Large intestine (tissue), 3 donors: ENCODE results near the gene SDHA. TPM values are rescaled to one million over a fixed set of nuclear protein-coding genes. Genes with fewer than 3 reads are reported as not detected.

ENCODE experiments used
- DNase-seq, 2 donors: peaks; one replicate each; pipeline versions ENCODE4 v3.0.0 to v3.0.0-alpha.2; 2013
- H3K27ac ChIP-seq: one replicate; pipeline ENCODE4 v1.5.1; 2013; ENCODE audit warnings: low read length
- H3K27me3 ChIP-seq: 2 replicates; pipeline ENCODE4 v1.6.1; 2013; ENCODE audit warnings: low read length; ENCODE audit not compliant: control insufficient read depth, insufficient read depth
- H3K36me3 ChIP-seq: 2 replicates; pipeline ENCODE4 v1.6.1; 2013; ENCODE audit warnings: low read length; ENCODE audit not compliant: control insufficient read depth, insufficient read depth
- H3K4me1 ChIP-seq: one replicate; pipeline ENCODE4 v1.6.1; 2013; ENCODE audit warnings: low read length; ENCODE audit not compliant: control insufficient read depth, insufficient read depth
- H3K4me3 ChIP-seq: one replicate; pipeline ENCODE4 v1.5.1; 2013; ENCODE audit warnings: low read length
- H3K9me3 ChIP-seq: one replicate; pipeline ENCODE4 v1.6.1; 2013; ENCODE audit warnings: mild to moderate bottlenecking, low read depth, low read length, moderate library complexity; ENCODE audit not compliant: control insufficient read depth
- WGBS: methylation state at CpG from one replicate; pipeline ENCODE4 v1.1.5; 2013; ENCODE audit warnings: low lambda C conversion rate; ENCODE audit not compliant: insufficient coverage; 5-methylcytosine and 5-hydroxymethylcytosine counted together
- polyA plus RNA-seq: library from polyadenylated mRNA; unstranded; fragments of 120-200 nt; gene quantifications from one replicate; pipeline ENCODE4 v1.2.1, GENCODE V29; 2013

SDHA gene
- polyA plus RNA-seq, 1 donor, result 122 TPM

DNA sequence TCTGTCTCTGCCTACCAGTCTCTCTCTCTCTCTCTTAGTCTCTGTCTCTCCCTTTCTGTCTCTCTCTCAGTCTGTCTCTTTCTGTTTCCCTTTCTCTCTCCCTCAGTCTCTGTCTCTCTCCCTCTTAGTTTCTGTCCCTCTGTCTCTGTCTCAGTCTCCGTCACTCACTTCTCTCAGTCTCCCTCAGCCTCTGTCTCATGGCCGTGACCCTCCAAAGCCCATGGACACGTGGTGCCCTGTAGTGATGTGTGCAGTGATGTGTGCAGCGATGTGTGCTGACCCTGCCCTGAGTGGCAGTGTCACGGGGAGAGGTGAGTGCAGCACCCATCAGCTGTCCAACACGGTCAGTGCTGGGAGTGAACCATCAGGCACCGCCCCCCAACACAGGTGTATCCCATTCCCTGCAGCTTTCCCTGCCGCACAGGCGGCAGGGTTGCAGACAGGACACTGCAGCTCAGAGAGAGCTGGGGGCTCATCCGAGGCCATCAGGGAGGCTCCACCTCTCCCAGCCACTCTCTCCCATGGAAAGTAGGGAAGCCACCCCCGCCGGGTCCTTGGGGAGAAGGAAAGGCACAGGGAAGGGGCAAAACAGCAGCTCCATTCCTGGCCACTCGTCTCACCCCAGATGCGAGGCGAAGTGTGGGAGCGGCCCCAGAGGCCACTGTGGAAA lies 27.6 kb upstream of the SDHA start:
- no peak for DNase-seq
- H3K4me1 ChIP-seq, result peaks cover 6% of the 10 kb centered on the region
- H3K27me3 ChIP-seq, result peaks cover 32% of the 10 kb centered on the region
- no peak overlapping the region for H3K27ac ChIP-seq
- WGBS, result no CpG with 5 or more reads among the region's 16 CpGs
- H3K36me3 ChIP-seq, result no peaks in the 10 kb centered on the region
- no peaks in the 10 kb centered on the region for H3K9me3 ChIP-seq
- no peak overlapping the region for H3K4me3 ChIP-seq

DNA sequence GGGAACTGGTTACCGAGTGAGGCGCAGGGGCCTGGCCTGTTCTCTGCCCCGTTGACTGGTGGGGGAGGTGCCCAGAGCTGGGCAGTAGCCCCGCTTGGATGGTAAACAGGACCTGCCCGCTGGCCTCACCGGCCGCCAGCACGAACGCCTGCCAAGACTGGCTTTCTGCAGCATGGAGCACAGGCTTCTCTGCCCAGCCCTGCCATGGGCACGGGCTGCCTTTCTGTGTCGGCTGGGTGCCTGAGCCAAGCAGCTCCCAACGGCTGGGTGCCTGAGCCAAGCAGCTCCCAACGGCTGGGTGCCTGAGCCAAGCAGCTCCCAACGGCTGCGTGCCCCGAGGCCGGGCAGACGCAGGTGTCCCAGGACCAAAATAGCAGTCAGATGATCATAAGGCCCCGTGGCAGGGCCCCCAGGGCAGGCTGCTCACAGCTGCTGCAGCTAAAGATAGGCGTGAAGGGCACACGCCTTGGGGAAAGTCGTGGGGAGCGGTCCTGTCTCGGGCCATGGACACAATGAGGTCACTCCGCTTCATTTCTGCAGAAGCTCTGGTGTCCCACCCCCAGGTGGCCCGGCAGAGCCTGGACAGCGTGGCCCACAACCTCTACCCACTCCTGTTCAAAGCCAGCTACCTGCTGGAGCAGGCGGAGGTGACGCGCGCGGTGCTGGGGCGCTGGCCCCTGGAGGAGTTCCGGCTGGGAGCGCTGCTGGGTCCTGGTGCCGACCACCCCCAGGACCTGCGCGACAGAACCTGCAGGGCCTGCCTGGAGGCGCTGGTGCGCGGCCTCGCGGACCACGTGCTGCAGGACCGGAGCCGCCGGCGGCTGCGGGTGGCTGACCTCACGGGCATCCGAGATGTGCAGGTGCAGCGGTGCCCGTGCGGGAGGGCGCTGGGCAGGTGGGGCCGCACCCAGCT lies 26.8 kb upstream of the SDHA start, which contains the start of gene LRRC14B:
LRRC14B (plus strand) TSS at position 460 of the 913 bp plus-strand sequence; CDS start at position 504, 44 bp downstream.
- peak within 1 kb of the TSS; percentile 6 for H3K4me3 ChIP-seq
- peaks cover 32% of the 10 kb centered on the region for H3K27me3 ChIP-seq
- H3K27ac ChIP-seq, result no peak within 1 kb of the TSS
- H3K36me3 ChIP-seq, result no peaks in the 10 kb centered on the region
- peak; percentile 33 to 55 for DNase-seq
- peaks cover 6% of the 10 kb centered on the region for H3K4me1 ChIP-seq
- H3K9me3 ChIP-seq, result no peaks in the 10 kb centered on the region
- no CpG with 5 or more reads among the region's 56 CpGs for WGBS

GRCh38 chr5:191949-192690 lies 26.0 kb upstream of the SDHA start:
- Histone ChIP-seq H3K27ac (no peak overlapping the region), H3K4me3 (no peak overlapping the region), H3K36me3 (no peaks in the 10 kb centered on the region), H3K9me3 (no peaks in the 10 kb centered on the region), H3K27me3 (peaks cover 32% of the 10 kb centered on the region), H3K4me1 (peaks cover 6% of the 10 kb centered on the region)
- WGBS, result 100% methylated on average over 1 of the region's 46 CpGs
- no peak for DNase-seq

DNA sequence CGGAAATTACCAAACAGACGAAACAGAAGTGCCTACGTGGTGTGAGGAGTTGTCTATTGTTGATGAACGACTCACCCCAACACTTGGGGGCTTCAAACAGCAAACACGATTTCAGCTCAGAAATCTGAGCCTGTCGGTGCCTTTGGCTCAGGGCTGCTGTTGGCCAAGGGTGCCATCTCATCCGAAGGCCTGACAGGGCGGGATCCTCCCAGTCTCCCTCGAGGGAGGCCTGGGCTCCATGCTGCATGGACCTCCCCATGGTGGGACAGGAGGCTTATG lies 25.5 kb upstream of the SDHA start:
- no CpG with 5 or more reads among the region's 9 CpGs for WGBS

GRCh38 chr5:192970-193831 lies 24.9 kb upstream of the SDHA start:
- DNase-seq, result no peak
- Histone ChIP-seq H3K4me1 (peaks cover 6% of the 10 kb centered on the region), H3K27ac (no peak overlapping the region), H3K36me3 (no peaks in the 10 kb centered on the region), H3K4me3 (no peak overlapping the region), H3K9me3 (no peaks in the 10 kb centered on the region), H3K27me3 (peaks cover 29% of the 10 kb centered on the region)
- 100% methylated on average over 1 of the region's 17 CpGs for WGBS

More for the DNA sequence above, 25.5 kb upstream of the SDHA start:
- no peak for DNase-seq
- Histone ChIP-seq H3K27ac (no peak overlapping the region), H3K4me3 (no peak overlapping the region), H3K9me3 (no peaks in the 10 kb centered on the region), H3K36me3 (no peaks in the 10 kb centered on the region), H3K4me1 (peaks cover 6% of the 10 kb centered on the region), H3K27me3 (peaks cover 32% of the 10 kb centered on the region)

DNA sequence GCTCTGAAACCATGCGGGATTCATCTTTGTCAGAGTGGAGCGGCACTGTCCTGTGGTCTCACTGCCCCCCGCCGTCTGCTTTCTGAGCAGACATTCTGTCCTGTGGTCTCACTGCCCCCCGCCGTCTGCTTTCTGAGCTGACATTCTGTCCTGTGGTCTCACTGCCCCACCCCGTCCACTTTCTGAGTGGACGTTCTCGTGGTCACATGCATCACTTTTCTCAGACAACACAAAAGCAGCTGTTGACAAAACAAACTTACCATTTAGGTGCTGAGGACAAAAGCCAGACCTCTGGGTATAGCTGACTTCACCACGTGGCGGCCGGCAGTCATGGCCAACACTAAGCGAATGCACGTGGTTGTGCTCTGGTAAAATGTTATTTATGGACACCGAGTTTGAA lies 24.0 kb upstream of the SDHA start:
- no peak for DNase-seq
- no peak overlapping the region for H3K27ac ChIP-seq
- no CpG with 5 or more reads among the region's 15 CpGs for WGBS
- H3K4me1 ChIP-seq, result peaks cover 6% of the 10 kb centered on the region
- no peaks in the 10 kb centered on the region for H3K9me3 ChIP-seq
- H3K27me3 ChIP-seq, result peaks cover 29% of the 10 kb centered on the region
- no peak overlapping the region for H3K4me3 ChIP-seq
- H3K36me3 ChIP-seq, result peaks cover 2% of the 10 kb centered on the region

DNA sequence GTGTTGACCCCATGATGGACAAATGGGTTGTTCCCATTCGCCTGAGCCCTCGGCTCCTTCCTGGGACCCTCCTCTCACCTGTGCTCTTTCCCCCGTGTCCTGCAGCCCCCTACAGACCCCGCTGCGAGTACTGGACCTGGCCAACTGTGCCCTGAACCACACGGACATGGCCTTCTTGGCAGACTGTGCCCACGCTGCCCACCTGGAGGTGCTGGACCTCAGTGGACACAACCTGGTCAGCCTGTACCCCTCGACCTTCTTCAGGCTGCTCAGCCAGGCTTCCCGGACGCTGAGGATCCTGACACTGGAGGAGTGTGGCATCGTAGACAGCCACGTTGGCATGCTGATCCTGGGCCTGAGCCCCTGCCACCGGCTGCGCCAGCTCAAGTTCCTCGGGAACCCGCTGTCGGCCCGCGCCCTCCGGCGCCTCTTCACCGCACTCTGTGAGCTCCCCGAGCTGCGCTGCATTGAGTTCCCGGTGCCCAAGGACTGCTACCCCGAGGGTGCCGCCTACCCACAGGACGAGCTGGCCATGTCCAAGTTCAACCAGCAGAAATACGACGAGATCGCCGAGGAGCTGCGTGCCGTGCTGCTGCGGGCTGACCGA lies 23.4 kb upstream of the SDHA start:
- no CpG with 5 or more reads among the region's 36 CpGs for WGBS
- Histone ChIP-seq H3K27me3 (peaks cover 27% of the 10 kb centered on the region), H3K4me1 (peaks cover 6% of the 10 kb centered on the region), H3K9me3 (no peaks in the 10 kb centered on the region), H3K27ac (no peak overlapping the region), H3K4me3 (no peak overlapping the region), H3K36me3 (peaks cover 2% of the 10 kb centered on the region)
- DNase-seq, result no peak

DNA sequence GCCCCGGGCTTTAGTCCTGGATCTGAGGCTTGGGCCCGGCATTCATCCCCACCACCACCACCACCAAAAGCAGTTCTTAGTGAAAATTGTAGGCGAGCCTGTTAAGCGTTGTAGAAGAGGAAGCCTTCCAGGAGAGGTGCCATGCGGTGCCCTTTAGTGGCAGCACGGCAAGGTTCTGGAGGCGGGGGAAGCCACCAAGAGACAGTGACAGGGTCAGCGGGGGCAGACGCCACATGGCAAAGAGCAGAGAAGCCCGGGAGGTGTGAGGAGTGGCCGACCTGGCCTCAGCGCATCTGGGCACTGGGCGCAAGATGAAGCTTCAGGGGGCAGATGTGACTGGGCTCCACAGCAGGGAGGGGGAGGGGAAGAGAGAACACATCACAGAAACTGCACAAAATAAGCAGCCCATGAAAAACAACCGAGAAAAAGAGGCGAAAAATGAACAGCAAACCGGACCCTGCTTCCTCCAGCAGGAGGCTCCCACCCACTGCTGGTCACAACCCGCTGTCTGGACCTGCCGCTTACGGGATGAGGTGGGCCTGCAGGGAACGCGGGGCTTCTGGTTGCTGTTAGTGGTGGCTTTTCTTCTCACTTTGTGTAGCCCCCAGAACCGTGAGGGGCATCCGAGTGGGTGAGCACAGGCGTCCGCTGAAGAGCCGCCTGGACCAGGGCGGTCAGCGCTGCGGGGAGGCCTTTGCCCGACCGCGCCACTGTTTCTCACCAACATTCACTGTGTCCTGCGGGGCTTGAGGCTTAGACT lies 22.5 kb upstream of the SDHA start:
- H3K36me3 ChIP-seq, result peaks cover 2% of the 10 kb centered on the region
- no peak overlapping the region for H3K4me3 ChIP-seq
- no peaks in the 10 kb centered on the region for H3K9me3 ChIP-seq
- H3K4me1 ChIP-seq, result peaks cover 6% of the 10 kb centered on the region
- 73% methylated on average over 3 of the region's 33 CpGs for WGBS
- DNase-seq, result no peak
- no peak overlapping the region for H3K27ac ChIP-seq
- peaks cover 23% of the 10 kb centered on the region for H3K27me3 ChIP-seq

DNA sequence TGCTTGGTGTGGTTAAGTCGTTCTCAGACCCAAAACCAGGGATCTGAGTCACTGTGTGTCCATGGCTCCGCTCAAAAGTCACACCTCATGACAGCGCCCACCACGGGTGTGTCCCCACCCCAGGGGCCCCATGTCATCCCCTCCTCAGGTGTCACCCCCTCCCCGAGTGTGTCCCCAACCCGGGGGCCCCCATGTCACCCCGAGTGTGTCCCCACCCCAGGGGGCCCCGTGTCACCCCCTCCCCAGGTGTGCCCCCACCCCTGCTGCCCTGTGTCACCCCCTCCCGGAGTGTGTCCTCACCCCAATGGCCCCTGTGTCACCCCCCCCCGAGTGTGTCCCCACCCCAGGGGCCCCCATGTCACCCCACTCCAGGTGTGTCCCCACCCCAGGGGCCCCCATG lies 21.8 kb upstream of the SDHA start:
- H3K36me3 ChIP-seq, result peaks cover 2% of the 10 kb centered on the region
- H3K27me3 ChIP-seq, result peaks cover 15% of the 10 kb centered on the region
- no peak overlapping the region for H3K27ac ChIP-seq
- no peaks in the 10 kb centered on the region for H3K9me3 ChIP-seq
- peaks cover 2% of the 10 kb centered on the region for H3K4me1 ChIP-seq
- no peak for DNase-seq
- WGBS, result no CpG with 5 or more reads among the region's 10 CpGs
- H3K4me3 ChIP-seq, result no peak overlapping the region
